H9 (cell line): Measurements from ENCODE around the gene PRR15. TPM values are rescaled to one million over a fixed set of nuclear protein-coding genes. Genes with fewer than 3 reads are reported as not detected.

Experiments used
- DNase-seq: peaks from one replicate; pipeline ENCODE4 v3.0.0-alpha.2; 2017
- H2AFZ ChIP-seq: one replicate; pipeline ENCODE4 v1.6.1; 2013; ENCODE audit warnings: mild to moderate bottlenecking, low read length, control low read depth, moderate library complexity
- H2AK5ac ChIP-seq: 2 replicates; pipeline ENCODE4 v1.6.1; 2013; ENCODE audit warnings: low read length, control low read depth, mixed read lengths; ENCODE audit not compliant: insufficient read length
- H2BK120ac ChIP-seq: one replicate; pipeline ENCODE4 v1.6.1; 2013; ENCODE audit warnings: low read depth, mild to moderate bottlenecking, low read length, control low read depth, inconsistent platforms; ENCODE audit not compliant: poor library complexity, severe bottlenecking
- H2BK12ac ChIP-seq: 2 replicates; pipeline ENCODE4 v1.6.1; 2013; ENCODE audit warnings: low read length, control low read depth, mixed read lengths, low read depth; ENCODE audit not compliant: insufficient read length
- H2BK15ac ChIP-seq: 2 replicates; pipeline ENCODE4 v1.6.1; 2013; ENCODE audit warnings: low read depth, low read length, control low read depth
- H2BK20ac ChIP-seq: one replicate; pipeline ENCODE4 v1.6.1; 2013; ENCODE audit warnings: low read depth, mild to moderate bottlenecking, low read length, control low read depth, inconsistent platforms; ENCODE audit not compliant: poor library complexity, severe bottlenecking
- H2BK5ac ChIP-seq: 2 replicates; pipeline ENCODE4 v1.6.1; 2013; ENCODE audit warnings: low read length, control low read depth, mixed read lengths; ENCODE audit not compliant: insufficient read length
- H3K14ac ChIP-seq: 2 replicates; pipeline ENCODE4 v1.6.1; 2013; ENCODE audit warnings: low read length, control low read depth; ENCODE audit not compliant: insufficient read depth
- H3K18ac ChIP-seq: 2 replicates; pipeline ENCODE4 v1.6.1; 2013; ENCODE audit warnings: low read depth, mild to moderate bottlenecking, mixed read lengths, low read length, control low read depth; ENCODE audit not compliant: insufficient read length
- H3K23ac ChIP-seq: 2 replicates; pipeline ENCODE4 v1.6.1; 2013; ENCODE audit warnings: low read length, control low read depth, mixed read lengths, low read depth; ENCODE audit not compliant: insufficient read length
- H3K23me2 ChIP-seq: 2 replicates; pipeline ENCODE4 v1.6.1; 2013; ENCODE audit warnings: low read depth, mild to moderate bottlenecking, mixed read lengths, low read length, control low read depth; ENCODE audit not compliant: insufficient read length, poor library complexity, severe bottlenecking
- H3K27ac ChIP-seq: 2 replicates; pipeline ENCODE4 v1.5.1; 2013; ENCODE audit warnings: low read length, control low read depth, mixed read lengths, low read depth; ENCODE audit not compliant: insufficient read length
- H3K27me3 ChIP-seq: 2 replicates; pipeline ENCODE4 v1.6.1; 2013; ENCODE audit warnings: low read length, control low read depth, inconsistent platforms; ENCODE audit not compliant: insufficient read depth
- H3K4ac ChIP-seq: 2 replicates; pipeline ENCODE4 v1.6.1; 2013; ENCODE audit warnings: low read depth, mild to moderate bottlenecking, control low read depth, inconsistent platforms, low read length, moderate library complexity
- H3K4me1 ChIP-seq: 2 replicates; pipeline ENCODE4 v1.6.1; 2013; ENCODE audit warnings: low read length, control low read depth, inconsistent platforms; ENCODE audit not compliant: insufficient read depth
- H3K4me2 ChIP-seq: 2 replicates; pipeline ENCODE4 v1.6.1; 2013; ENCODE audit warnings: low read length, control low read depth, mixed read lengths; ENCODE audit not compliant: insufficient read length, insufficient read depth
- H3K56ac ChIP-seq: 2 replicates; pipeline ENCODE4 v1.6.1; 2013; ENCODE audit warnings: low read depth, mild to moderate bottlenecking, mixed read lengths, low read length, control low read depth; ENCODE audit not compliant: insufficient read length
- H3K79me1 ChIP-seq: 2 replicates; pipeline ENCODE4 v1.6.1; 2013; ENCODE audit warnings: low read depth, mild to moderate bottlenecking, moderate library complexity, low read length, control low read depth, inconsistent platforms; ENCODE audit not compliant: insufficient read depth, poor library complexity, severe bottlenecking
- H3K79me2 ChIP-seq: 2 replicates; pipeline ENCODE4 v1.6.1; 2013; ENCODE audit warnings: low read length, control low read depth, inconsistent platforms; ENCODE audit not compliant: insufficient read depth
- H3K9ac ChIP-seq: 2 replicates; pipeline ENCODE4 v1.6.1; 2013; ENCODE audit warnings: low read length, control low read depth, mixed read lengths; ENCODE audit not compliant: insufficient read length; ENCODE audit errors: extremely low read depth
- H3K9me3 ChIP-seq: one replicate; pipeline ENCODE4 v1.6.1; 2013; ENCODE audit warnings: low read depth, low read length, inconsistent platforms; ENCODE audit not compliant: control insufficient read depth
- H3T11ph ChIP-seq: one replicate; pipeline ENCODE4 v1.6.1; 2013; ENCODE audit warnings: mild to moderate bottlenecking, low read length, control low read depth, inconsistent platforms
- H4K20me1 ChIP-seq: one replicate; pipeline ENCODE4 v1.6.1; 2013; ENCODE audit not compliant: control insufficient read depth, insufficient read length, insufficient read depth
- H4K5ac ChIP-seq: 2 replicates; pipeline ENCODE4 v1.6.1; 2013; ENCODE audit warnings: low read depth, mild to moderate bottlenecking, mixed read lengths, low read length, control low read depth; ENCODE audit not compliant: insufficient read length
- H4K8ac ChIP-seq: replicated peaks from 2 replicates; pipeline ENCODE4 v1.6.1; 2013; ENCODE audit warnings: low read length, control low read depth, mixed read lengths, low read depth; ENCODE audit not compliant: insufficient read length
- H4K91ac ChIP-seq: 2 replicates; pipeline ENCODE4 v1.6.1; 2013; ENCODE audit warnings: low read depth, mild to moderate bottlenecking, moderate library complexity, mixed read lengths, low read length, control low read depth; ENCODE audit not compliant: insufficient read length
- H3K27ac Mint-ChIP-seq, 3 experiments: 2 replicates in 2 of 3; 3 replicates in 1 of 3; pipeline ENCODE4 v1.8.0; 2020 to 2021; ENCODE audit warnings: mixed read lengths in 3 of 3, mild to moderate bottlenecking in 1 of 3, moderate library complexity in 1 of 3
- H3K27me3 Mint-ChIP-seq: 2 replicates; pipeline ENCODE4 v1.8.0; 2021; ENCODE audit warnings: low read depth, mild to moderate bottlenecking, moderate library complexity, mixed read lengths
- H3K36me3 Mint-ChIP-seq, 3 experiments: 2 replicates in 2 of 3; 3 replicates in 1 of 3; pipeline ENCODE4 v1.8.0; 2020 to 2021; ENCODE audit warnings: low read depth in 3 of 3, mixed read lengths in 3 of 3; ENCODE audit not compliant: insufficient read depth in 1 of 3
- H3K4me1 Mint-ChIP-seq, 2 experiments: 2 replicates each; pipeline ENCODE4 v1.8.0; 2020; ENCODE audit warnings: mixed read lengths in 2 of 2
- H3K4me3 Mint-ChIP-seq, 2 experiments: 2 replicates in 1 of 2; 3 replicates in 1 of 2; pipeline ENCODE4 v1.8.0; 2020 to 2021; ENCODE audit warnings: mild to moderate bottlenecking in 2 of 2, mixed read lengths in 2 of 2, moderate library complexity in 1 of 2
- H3K9me3 Mint-ChIP-seq, 2 experiments: 2 replicates in 1 of 2; 3 replicates in 1 of 2; pipeline ENCODE4 v1.8.0; 2020; ENCODE audit warnings: mild to moderate bottlenecking in 2 of 2, mixed read lengths in 2 of 2, moderate library complexity in 1 of 2
- CTCF ChIP-seq: fragments of 200-600 bp; sonication (generic); conservative IDR thresholded peaks from 3 replicates; pipeline ENCODE4 v1.8.0; 2021; ENCODE audit warnings: antibody characterized with exemption, mild to moderate bottlenecking
- WGBS: extraction: QIAGEN DNeasy Blood & Tissue Kit; methylation state at CpG from one replicate; pipeline ENCODE4 v1.1.7; 2013; ENCODE audit warnings: missing lambda C conversion rate, low lambda C conversion rate, mixed read lengths; ENCODE audit not compliant: insufficient read length; ENCODE audit errors: extremely low coverage; 5-methylcytosine and 5-hydroxymethylcytosine counted together
- total RNA-seq: library from RNA; stranded (reverse); gene quantifications from 2 replicates; pipeline ENCODE4 v1.2.1, GENCODE V29; 2021

Gene PRR15
- total RNA-seq, 1 experiment from 2014 or later = 15.1 TPM

GRCh38 chr7:29552392-29552791, 11.2 kb upstream of the PRR15 start:
- Histone ChIP-seq H2BK120ac (no peak overlapping the region), H2BK15ac (no peak overlapping the region), H3K18ac (no peak overlapping the region), H2AFZ (no peak overlapping the region), H3K4me1 (peaks cover 6% of the 10 kb centered on the region; the same call in 1 of the 2 replicates), H3T11ph (no peak overlapping the region), H3K4ac (no peak overlapping the region), H3K9me3 (no peaks in the 10 kb centered on the region), H3K4me2 (no peak overlapping the region), H3K23ac (no peak overlapping the region), H3K79me2 (no peaks in the 10 kb centered on the region), H4K20me1 (no peaks in the 10 kb centered on the region), H2AK5ac (no peak overlapping the region), H3K9ac (no peak overlapping the region), H4K5ac (no peak overlapping the region), H3K79me1 (no peaks in the 10 kb centered on the region), H3K27ac (no peak overlapping the region), H3K14ac (no peak overlapping the region), H2BK12ac (no peak overlapping the region), H3K23me2 (no peaks in the 10 kb centered on the region), H3K56ac (no peak overlapping the region), H4K8ac (no peak overlapping the region), H3K27me3 (no peaks in the 10 kb centered on the region), H2BK20ac (no peak overlapping the region), H4K91ac (no peak overlapping the region), H2BK5ac (no peak overlapping the region)
- Mint-ChIP-seq H3K4me3 (no peak overlapping the region), H3K36me3 (peaks cover 0 to 3% (median 0%) of the 10 kb centered on the region in 3 experiments; a peak in 4 of 7 replicates), H3K4me1 (peaks cover 17 to 18% of the 10 kb centered on the region in 2 experiments), H3K27ac (no peak overlapping the region), H3K27me3 (no peaks in the 10 kb centered on the region), H3K9me3 (peaks cover 0 to 2% of the 10 kb centered on the region in 2 experiments; a peak in 1 of 5 replicates)
- TF ChIP-seq CTCF = no peak
- no peak for DNase-seq
- no CpG with 5 or more reads among the region's 4 CpGs for WGBS
